GM23338 (cell line): ENCODE data around the gene SFT2D3. TPM values are rescaled to one million over a fixed set of nuclear protein-coding genes. Genes with fewer than 3 reads are reported as not detected.

ENCODE experiments used
- ATAC-seq: fragments of 200-7000 bp; cut with Tn5 transposase; 3 replicates; pipeline ENCODE4 v1.9.1; 2020
- DNase-seq: peaks from one replicate; pipeline ENCODE4 v3.0.0-alpha.2; 2015; ENCODE audit warnings: low spot score
- H2AFZ ChIP-seq: fragments of 200-600 bp; sonication (generic); 2 replicates; pipeline ENCODE4 v1.8.0; 2016; ENCODE audit warnings: antibody characterized with exemption, mild to moderate bottlenecking, moderate library complexity
- H3F3A ChIP-seq: fragments of 200-600 bp; sonication (generic); replicated peaks from 2 replicates; pipeline ENCODE4 v1.8.0; 2017; ENCODE audit warnings: antibody characterized with exemption, mixed run types, low read depth
- H3K27ac ChIP-seq: fragments of 200-600 bp; sonication (generic); 2 replicates; pipeline ENCODE4 v1.6.1; 2016; ENCODE audit warnings: low read depth
- H3K27me3 ChIP-seq: fragments of 200-600 bp; sonication (generic); 2 replicates; pipeline ENCODE4 v1.8.0; 2016; ENCODE audit warnings: mild to moderate bottlenecking, mixed run types, moderate library complexity; ENCODE audit not compliant: insufficient read depth
- H3K36me3 ChIP-seq: fragments of 200-600 bp; sonication (generic); 2 replicates; pipeline ENCODE4 v1.8.0; 2016; ENCODE audit warnings: mild to moderate bottlenecking; ENCODE audit not compliant: insufficient read depth
- H3K4me1 ChIP-seq: fragments of 200-600 bp; sonication (generic); 2 replicates; pipeline ENCODE4 v1.8.0; 2016; ENCODE audit warnings: mild to moderate bottlenecking, moderate library complexity; ENCODE audit not compliant: insufficient read depth
- H3K4me2 ChIP-seq: fragments of 200-600 bp; sonication (generic); 2 replicates; pipeline ENCODE4 v1.7.1; 2017; ENCODE audit warnings: mixed run types
- H3K4me3 ChIP-seq: fragments of 200-600 bp; sonication (generic); 2 replicates; pipeline ENCODE4 v1.6.1; 2016; ENCODE audit warnings: mixed run types
- H3K79me2 ChIP-seq: fragments of 200-600 bp; sonication (generic); replicated peaks from 2 replicates; pipeline ENCODE4 v1.8.0; 2017; ENCODE audit warnings: mild to moderate bottlenecking; ENCODE audit not compliant: insufficient read depth
- H3K9me2 ChIP-seq: fragments of 200-600 bp; sonication (generic); 2 replicates; pipeline ENCODE4 v1.8.0; 2017; ENCODE audit not compliant: insufficient read depth
- H4K20me1 ChIP-seq: fragments of 200-600 bp; sonication (generic); replicated peaks from 2 replicates; pipeline ENCODE4 v1.8.0; 2017; ENCODE audit warnings: mild to moderate bottlenecking; ENCODE audit not compliant: insufficient read depth
- H3K27ac Mint-ChIP-seq: 2 replicates; pipeline ENCODE4 v1.8.0; 2020; ENCODE audit warnings: inconsistent platforms, mild to moderate bottlenecking, moderate library complexity, mixed read lengths
- H3K27me3 Mint-ChIP-seq: 3 replicates; pipeline ENCODE4 v1.8.0; 2022; ENCODE audit warnings: low read depth, mild to moderate bottlenecking, moderate library complexity, mixed read lengths, inconsistent platforms; ENCODE audit not compliant: insufficient read depth, poor library complexity
- H3K36me3 Mint-ChIP-seq: 3 replicates; pipeline ENCODE4 v1.8.0; 2021; ENCODE audit warnings: low read depth, mild to moderate bottlenecking, inconsistent platforms, moderate library complexity, mixed read lengths
- H3K4me1 Mint-ChIP-seq: 3 replicates; pipeline ENCODE4 v1.8.0; 2020; ENCODE audit warnings: mild to moderate bottlenecking, inconsistent platforms, mixed read lengths
- H3K4me3 Mint-ChIP-seq: 3 replicates; pipeline ENCODE4 v1.8.0; 2021; ENCODE audit warnings: moderate library complexity, mild to moderate bottlenecking, inconsistent platforms, mixed read lengths
- H3K9me3 Mint-ChIP-seq: 3 replicates; pipeline ENCODE4 v1.8.0; 2020; ENCODE audit warnings: moderate library complexity, mild to moderate bottlenecking, inconsistent platforms, mixed read lengths
- CREB1 ChIP-seq: fragments of 250-450 bp; sonication (Bioruptor Pico); IDR thresholded peaks from 2 replicates; pipeline ENCODE4 v1.5.0; 2020; ENCODE audit warnings: low read depth, mild to moderate bottlenecking, moderate library complexity
- ETS1 ChIP-seq: IDR thresholded peaks from 2 replicates; pipeline ENCODE4 v1.6.1; 2016; ENCODE audit warnings: antibody characterized with exemption
- EZH2phosphoT487 ChIP-seq: fragments of 200-600 bp; sonication (generic); IDR thresholded peaks from one replicate; pipeline ENCODE4 v1.8.1; 2018; ENCODE audit warnings: antibody characterized with exemption; ENCODE audit not compliant: unreplicated experiment
- JUNB ChIP-seq: IDR thresholded peaks from one replicate; pipeline ENCODE4 v1.6.1; 2016; ENCODE audit warnings: antibody characterized with exemption; ENCODE audit not compliant: unreplicated experiment
- NANOG ChIP-seq: IDR thresholded peaks from 2 replicates; pipeline ENCODE4 v1.6.1; 2016; ENCODE audit warnings: antibody characterized with exemption, borderline replicate concordance
- POLR2AphosphoS5 ChIP-seq: IDR thresholded peaks from 2 replicates; pipeline ENCODE4 v1.6.1; 2016; ENCODE audit warnings: antibody characterized with exemption, low read depth
- REST ChIP-seq: IDR thresholded peaks from one replicate; pipeline ENCODE4 v1.6.1; 2018; ENCODE audit warnings: antibody characterized with exemption; ENCODE audit not compliant: unreplicated experiment
- ZNF331 ChIP-seq: fragments of 250-450 bp; sonication (Bioruptor Pico); IDR thresholded peaks from 2 replicates; pipeline ENCODE4 v1.5.0; 2020; ENCODE audit warnings: low read depth, mild to moderate bottlenecking, moderate library complexity
- ZNF462 ChIP-seq: fragments of 250-450 bp; sonication (Bioruptor Pico); IDR thresholded peaks from 2 replicates; pipeline ENCODE4 v1.5.0; 2020; ENCODE audit warnings: mild to moderate bottlenecking, moderate library complexity
- polyA plus RNA-seq: library from polyadenylated mRNA; unstranded; fragments of >200 nt; fragmentation: Nextera tagmentation; extraction: Ambion mirVana; gene quantifications from 2 replicates; pipeline ENCODE4 v1.2.1, GENCODE V29; 2016
- total RNA-seq: library from RNA; depleted of rRNA; stranded (reverse); fragments of >200 nt; shearing (Covaris generic); gene quantifications from 2 replicates; pipeline ENCODE4 v1.2.3, GENCODE V29; 2014

SFT2D3 gene
- total and polyA plus RNA-seq, 2 experiments from 2014 or later: 13.7 TPM; not detected in 1

- no peak for TF ChIP-seq REST
- TF ChIP-seq ETS1: no peak
Measured at GRCh38 chr2:127660291-127660578, 41.1 kb upstream of the SFT2D3 start (continued).

GRCh38 chr2:127661072-127661649, 40.1 kb upstream of the SFT2D3 start:
- Histone ChIP-seq H3K4me3 (no peak overlapping the region), H3F3A (no peaks in the 10 kb centered on the region), H3K36me3 (no peaks in the 10 kb centered on the region), H2AFZ (no peak overlapping the region), H4K20me1 (no peaks in the 10 kb centered on the region), H3K27me3 (peaks cover 35% of the 10 kb centered on the region), H3K4me2 (no peak overlapping the region), H3K4me1 (no peaks in the 10 kb centered on the region), H3K9me2 (no peaks in the 10 kb centered on the region), H3K27ac (no peak overlapping the region), H3K79me2 (no peaks in the 10 kb centered on the region)
- H3K9me3 Mint-ChIP-seq: no peaks in the 10 kb centered on the region
- peaks cover 31% of the 10 kb centered on the region for H3K27me3 Mint-ChIP-seq
- H3K36me3 Mint-ChIP-seq: no peaks in the 10 kb centered on the region; the same call in 2 of the 3 replicates
- DNase-seq (no peak), ATAC-seq (no peak)
- H3K4me3 Mint-ChIP-seq: no peak overlapping the region
- peaks cover 4% of the 10 kb centered on the region; the same call in 2 of the 3 replicates for H3K4me1 Mint-ChIP-seq
- H3K27ac Mint-ChIP-seq: no peak overlapping the region
- TF ChIP-seq POLR2AphosphoS5: no peak
- no peak for TF ChIP-seq NANOG
- no peak for TF ChIP-seq JUNB
- no peak for TF ChIP-seq ETS1
- no peak for TF ChIP-seq EZH2phosphoT487
- no peak for TF ChIP-seq REST
- TF ChIP-seq ZNF331: no peak
- TF ChIP-seq CREB1: no peak
- TF ChIP-seq ZNF462 (CRISPR knock-in tag): no peak
